Nephron progenitor cell (in vitro differentiated cells): ENCODE measurements around the gene IL6R.

Source experiments
- DNase-seq: peaks from one replicate; pipeline ENCODE4 v3.0.0; 2021
- H3K27ac Mint-ChIP-seq: 2 replicates; pipeline ENCODE4 v1.8.0; 2021; ENCODE audit warnings: mild to moderate bottlenecking, moderate library complexity, mixed read lengths
- H3K27me3 Mint-ChIP-seq: 2 replicates; pipeline ENCODE4 v1.8.0; 2021; ENCODE audit warnings: mild to moderate bottlenecking, low read depth, mixed read lengths; ENCODE audit not compliant: poor library complexity
- H3K36me3 Mint-ChIP-seq: 2 replicates; pipeline ENCODE4 v1.8.0; 2021; ENCODE audit warnings: low read depth, mixed read lengths
- H3K4me1 Mint-ChIP-seq: 2 replicates; pipeline ENCODE4 v1.8.0; 2021; ENCODE audit warnings: mixed read lengths
- H3K4me3 Mint-ChIP-seq: 2 replicates; pipeline ENCODE4 v1.8.0; 2021; ENCODE audit warnings: mild to moderate bottlenecking, moderate library complexity, mixed read lengths
- H3K9me3 Mint-ChIP-seq: 2 replicates; pipeline ENCODE4 v1.8.0; 2021; ENCODE audit warnings: mild to moderate bottlenecking, moderate library complexity, mixed read lengths
- CTCF ChIP-seq: fragments of 200-600 bp; sonication (generic); IDR thresholded peaks from 2 replicates; pipeline ENCODE4 v1.5.0; 2021; ENCODE audit warnings: antibody characterized with exemption

IL6R gene

GRCh38 chr1:154422521-154422920, 17.4 kb downstream of the IL6R start:
- Mint-ChIP-seq H3K4me3 (no peak overlapping the region), H3K9me3 (peaks cover 4% of the 10 kb centered on the region), H3K27me3 (peaks cover 5% of the 10 kb centered on the region), H3K27ac (no peak overlapping the region), H3K36me3 (no peaks in the 10 kb centered on the region), H3K4me1 (peaks cover 30% of the 10 kb centered on the region)
- DNase-seq = no peak
- no peak for TF ChIP-seq CTCF

GRCh38 chr1:154423304-154423987, 18.3 kb downstream of the IL6R start:
- DNase-seq = no peak
- no peak overlapping the region for H3K4me3 Mint-ChIP-seq
- peaks cover 4% of the 10 kb centered on the region for H3K9me3 Mint-ChIP-seq
- peaks cover 24% of the 10 kb centered on the region for H3K4me1 Mint-ChIP-seq
- TF ChIP-seq CTCF = no peak
- H3K27ac Mint-ChIP-seq = no peak overlapping the region
- H3K36me3 Mint-ChIP-seq = no peaks in the 10 kb centered on the region
- H3K27me3 Mint-ChIP-seq = peaks cover 7% of the 10 kb centered on the region

- Mint-ChIP-seq H3K4me3 (no peak overlapping the region), H3K4me1 (peaks cover 19% of the 10 kb centered on the region), H3K36me3 (no peaks in the 10 kb centered on the region), H3K9me3 (peaks cover 4% of the 10 kb centered on the region), H3K27ac (no peak overlapping the region), H3K27me3 (peaks cover 12% of the 10 kb centered on the region)
- no peak for TF ChIP-seq CTCF
- no peak for DNase-seq
Measured at GRCh38 chr1:154423988-154424326, 18.8 kb downstream of the IL6R start.

GRCh38 chr1:154425172-154425571, 20.0 kb downstream of the IL6R start:
- H3K27me3 Mint-ChIP-seq = peaks cover 12% of the 10 kb centered on the region
- H3K4me3 Mint-ChIP-seq = no peak overlapping the region
- peaks cover 4% of the 10 kb centered on the region for H3K9me3 Mint-ChIP-seq
- H3K4me1 Mint-ChIP-seq = peaks cover 8% of the 10 kb centered on the region
- H3K36me3 Mint-ChIP-seq = no peaks in the 10 kb centered on the region
- no peak for TF ChIP-seq CTCF
- H3K27ac Mint-ChIP-seq = no peak overlapping the region
- DNase-seq = no peak

GRCh38 chr1:154427173-154428139, 22.3 kb downstream of the IL6R start:
- no peak for DNase-seq
- Mint-ChIP-seq H3K4me1 (peaks cover 27% of the 10 kb centered on the region), H3K36me3 (no peaks in the 10 kb centered on the region), H3K27ac (no peak overlapping the region), H3K9me3 (peaks cover 4% of the 10 kb centered on the region), H3K27me3 (peaks cover 17% of the 10 kb centered on the region), H3K4me3 (no peak overlapping the region)
- TF ChIP-seq CTCF = no peak
